GM18858 (cell line): ENCODE measurements around the gene AUH.

ENCODE experiments used
- ATAC-seq: cut with Tn5 transposase; IDR thresholded peaks from one replicate; pipeline ENCODE4 v1.9.1; 2021; ENCODE audit not compliant: unreplicated experiment

The AUH gene

GRCh38 chr9:91341258-91341746 is 20.4 kb downstream of the AUH start:
- no peak for ATAC-seq

GRCh38 chr9:91340395-91340967 is 21.2 kb downstream of the AUH start:
- no peak for ATAC-seq

GRCh38 chr9:91338681-91339080 is 23.0 kb downstream of the AUH start:
- ATAC-seq, result no peak

GRCh38 chr9:91336786-91337185 is 24.9 kb downstream of the AUH start:
- ATAC-seq, result no peak

GRCh38 chr9:91334053-91334452 is 27.7 kb downstream of the AUH start:
- ATAC-seq, result no peak

GRCh38 chr9:91333551-91333950 is 28.2 kb downstream of the AUH start:
- no peak for ATAC-seq

- no peak for ATAC-seq
These were observed 29.0 kb downstream of the AUH start for GRCh38 chr9:91332546-91333231.

- ATAC-seq, result no peak
These were observed 29.9 kb downstream of the AUH start for GRCh38 chr9:91331849-91332248.

GRCh38 chr9:91328186-91328585 is 33.5 kb downstream of the AUH start:
- no peak for ATAC-seq

GRCh38 chr9:91321691-91322090 is 40.0 kb downstream of the AUH start:
- no peak for ATAC-seq

GRCh38 chr9:91320299-91320698 is 41.4 kb downstream of the AUH start:
- no peak for ATAC-seq

- ATAC-seq, result no peak
These were observed 45.6 kb downstream of the AUH start for GRCh38 chr9:91316093-91316492.

GRCh38 chr9:91315191-91315590 is 46.5 kb downstream of the AUH start:
- ATAC-seq, result no peak

GRCh38 chr9:91312717-91313325 is 48.9 kb downstream of the AUH start:
- ATAC-seq, result no peak

- no peak for ATAC-seq
These were observed 51.7 kb downstream of the AUH start for GRCh38 chr9:91310037-91310436.

GRCh38 chr9:91308191-91308590 is 53.5 kb downstream of the AUH start:
- no peak for ATAC-seq

GRCh38 chr9:91307279-91307678 is 54.4 kb downstream of the AUH start:
- ATAC-seq, result no peak

GRCh38 chr9:91306296-91306630 is 55.5 kb downstream of the AUH start:
- ATAC-seq, result no peak

GRCh38 chr9:91305596-91306295 is 56.0 kb downstream of the AUH start:
- ATAC-seq, result no peak

- no peak for ATAC-seq
These were observed 57.8 kb downstream of the AUH start for GRCh38 chr9:91303741-91304415.

GRCh38 chr9:91302831-91303230 is 58.9 kb downstream of the AUH start:
- ATAC-seq, result no peak
